ENCODE measurements around the gene PTPN14.
"Not testable (repeated sequence)": the region's sequence is repeated elsewhere in the genome, so short reads cannot be mapped to it uniquely, and the experiment has no call there.

PTPN14 gene

GRCh38 chr1:214514819-214515383 is 36.5 kb downstream of the PTPN14 start:
- TF ChIP-seq GATA1 (IDR thresholded peaks at IDR 0.05; ENCODE audit: low read depth, low read length) (no peak), POLR2A (IDR thresholded peaks at IDR 0.05; ENCODE audit: low read length) (no peak)
- DNase-seq: no peak

DNA sequence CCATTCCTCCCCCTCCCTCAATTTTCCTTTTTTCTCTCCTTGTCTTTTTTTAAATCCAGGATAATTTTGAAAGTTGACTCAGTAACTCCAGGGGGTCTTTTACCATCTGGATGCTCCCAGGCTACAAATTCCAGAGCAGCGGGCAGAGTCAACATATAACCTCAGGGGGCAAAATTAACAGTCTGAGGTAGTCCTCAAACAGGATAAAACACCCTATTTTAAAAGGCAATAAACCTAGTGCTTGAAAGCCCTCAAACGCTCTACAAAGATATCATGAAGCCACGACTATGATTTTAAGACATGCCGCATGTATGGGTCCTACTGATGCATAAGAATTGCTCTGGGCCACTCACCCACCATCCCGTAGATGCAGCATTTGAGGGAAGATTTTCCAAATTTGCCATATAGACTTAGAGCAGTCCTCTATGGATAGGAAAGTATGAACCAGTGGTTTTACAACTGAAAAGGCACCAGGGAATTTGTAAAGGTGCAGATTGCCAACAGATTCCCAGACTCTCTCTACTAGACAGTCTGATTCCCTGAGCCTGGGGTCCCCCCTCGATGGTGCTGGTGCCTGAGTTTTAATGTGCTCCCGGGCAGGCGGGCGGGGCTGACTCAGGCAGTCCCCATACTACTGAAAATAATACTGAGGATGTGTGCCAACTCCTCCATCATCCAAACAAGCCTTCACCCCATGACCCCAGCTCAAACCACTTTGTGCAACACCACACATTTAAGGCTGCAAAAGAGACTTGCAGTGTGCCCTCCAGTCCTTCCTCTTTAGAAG is 37.2 kb downstream of the PTPN14 start:
- TF ChIP-seq GATA1 (IDR thresholded peaks at IDR 0.05; ENCODE audit: low read depth, low read length) (no peak), POLR2A (IDR thresholded peaks at IDR 0.05; ENCODE audit: low read length) (no peak)
- DNase-seq: no peak

DNA sequence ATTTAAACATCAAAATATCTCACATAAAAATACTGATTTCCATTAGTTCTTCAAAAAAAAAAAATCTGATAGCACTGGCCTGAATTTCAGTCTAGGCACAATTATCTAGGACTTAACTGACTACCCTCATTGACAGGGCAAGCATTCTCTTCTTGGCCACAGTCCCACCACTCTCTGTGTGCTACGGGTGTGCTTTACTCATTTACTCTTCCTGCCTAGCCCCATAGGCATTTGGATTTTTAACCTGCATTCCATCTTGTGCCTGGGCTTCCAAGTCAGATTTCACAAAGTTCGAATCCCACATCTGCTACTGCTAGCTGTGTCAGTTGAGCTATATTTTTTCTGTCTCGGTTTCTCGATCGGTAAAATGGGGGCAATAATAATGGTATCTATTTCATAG is 38.0 kb downstream of the PTPN14 start:
- TF ChIP-seq GATA1 (IDR thresholded peaks at IDR 0.05; ENCODE audit: low read depth, low read length) (no peak), POLR2A (IDR thresholded peaks at IDR 0.05; ENCODE audit: low read length) (no peak)

DNA sequence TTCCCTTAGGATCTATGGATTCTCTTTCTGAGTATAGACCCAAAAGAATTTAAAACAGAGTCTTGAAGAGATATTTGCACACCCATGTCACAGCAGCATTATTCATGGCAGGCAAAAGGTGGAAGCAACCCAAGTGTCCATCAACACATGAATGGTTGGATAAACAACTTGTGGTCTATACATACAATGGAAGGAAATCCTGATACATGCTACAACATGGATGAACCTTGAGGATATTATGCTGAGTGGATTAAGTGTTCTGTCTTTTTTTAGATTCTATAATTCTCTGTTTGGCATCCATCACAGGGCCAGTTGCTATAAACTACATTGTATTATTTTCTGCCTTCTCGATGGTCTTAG is 39.8 kb downstream of the PTPN14 start:
- TF ChIP-seq POLR2A (IDR thresholded peaks at IDR 0.05; ENCODE audit: low read length): no peak
- no peak for TF ChIP-seq GATA1 (IDR thresholded peaks at IDR 0.05; ENCODE audit: low read depth, low read length)
- no peak for DNase-seq

More for the DNA sequence above, 38.0 kb downstream of the PTPN14 start:
- no peak for DNase-seq

DNA sequence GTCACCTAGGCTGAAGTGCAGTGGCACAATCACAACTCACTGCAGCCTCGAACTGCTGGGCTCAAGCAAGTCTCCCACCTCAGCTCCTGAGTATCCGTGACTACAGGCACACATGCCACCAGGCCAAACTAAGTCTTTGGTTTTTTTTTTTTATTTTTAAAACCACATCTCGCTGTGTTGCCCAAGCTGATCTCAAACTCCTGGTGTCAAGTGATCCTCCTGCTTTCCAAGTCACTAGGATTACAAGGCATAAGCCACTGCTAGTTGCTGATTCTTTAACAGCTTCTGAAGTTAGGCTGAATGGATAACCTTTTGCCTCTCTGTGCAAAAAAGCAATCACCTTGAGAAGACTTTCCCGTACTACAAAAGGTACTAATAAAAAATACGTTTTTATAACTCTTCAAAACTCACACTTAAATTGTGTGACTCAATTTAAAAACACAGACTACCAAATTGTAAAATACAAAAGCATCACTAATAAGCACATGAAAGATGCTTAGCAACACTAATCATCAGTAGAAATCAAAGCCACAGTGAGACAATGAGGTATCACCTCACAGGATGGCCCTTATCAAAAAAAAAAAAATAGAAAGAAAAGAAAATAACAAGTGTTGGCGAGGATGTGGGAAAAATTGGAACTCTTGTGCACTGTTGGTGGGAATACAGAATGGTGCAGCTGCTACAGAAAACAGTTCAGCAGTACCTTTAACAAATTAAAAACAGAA is 40.3 kb downstream of the PTPN14 start:
- TF ChIP-seq POLR2A (IDR thresholded peaks at IDR 0.05; ENCODE audit: low read length): no peak
- TF ChIP-seq GATA1 (IDR thresholded peaks at IDR 0.05; ENCODE audit: low read depth, low read length): no peak
- no peak for DNase-seq

DNA sequence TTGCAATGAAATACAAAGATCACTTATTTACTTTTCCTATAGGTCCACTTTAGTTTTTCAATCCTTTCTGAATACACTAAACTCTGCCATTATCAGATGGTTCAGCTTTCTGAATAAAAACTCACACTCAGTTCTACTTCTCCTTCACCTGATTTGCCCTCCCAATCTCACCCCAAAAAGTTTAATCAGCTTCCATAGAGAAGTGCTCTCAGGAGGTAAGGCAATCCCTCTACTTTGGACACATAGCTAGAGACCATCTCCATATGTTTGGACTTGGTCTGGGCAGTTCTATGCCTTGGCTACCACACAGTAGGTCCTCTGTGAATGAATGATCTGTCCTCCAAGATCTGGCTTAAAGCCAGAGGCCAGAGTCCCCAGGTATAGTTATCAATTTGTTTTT is 40.9 kb downstream of the PTPN14 start:
- no peak for DNase-seq
- no peak for TF ChIP-seq GATA1 (IDR thresholded peaks at IDR 0.05; ENCODE audit: low read depth, low read length)
- no peak for TF ChIP-seq POLR2A (IDR thresholded peaks at IDR 0.05; ENCODE audit: low read length)

GRCh38 chr1:214509622-214510021 is 41.8 kb downstream of the PTPN14 start:
- not testable (repeated sequence) for DNase-seq

DNA sequence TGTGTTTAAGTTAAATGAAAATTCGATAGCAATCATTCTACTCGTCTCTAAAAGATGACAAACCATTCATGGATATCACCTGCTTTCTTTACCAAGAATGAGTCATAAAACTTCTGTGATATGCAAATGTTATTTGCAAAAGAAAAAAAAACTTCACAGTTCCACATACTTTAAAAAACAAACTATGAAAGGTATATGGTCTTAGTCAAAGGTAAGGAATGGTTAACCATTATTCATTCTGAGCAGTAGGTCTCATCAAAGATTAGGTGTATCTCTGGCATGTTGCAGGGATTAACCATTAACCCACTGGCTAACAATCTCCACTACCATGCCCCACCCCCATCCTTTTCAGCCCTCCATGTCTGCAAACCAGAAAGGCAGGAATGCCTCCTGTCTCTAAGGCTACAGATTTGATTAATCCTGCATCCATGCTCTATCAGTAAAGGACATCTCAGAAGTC is 44.4 kb downstream of the PTPN14 start:
- DNase-seq: no peak
- TF ChIP-seq GATA1 (IDR thresholded peaks at IDR 0.05; ENCODE audit: low read depth, low read length) (no peak), POLR2A (IDR thresholded peaks at IDR 0.05; ENCODE audit: low read length) (no peak)

DNA sequence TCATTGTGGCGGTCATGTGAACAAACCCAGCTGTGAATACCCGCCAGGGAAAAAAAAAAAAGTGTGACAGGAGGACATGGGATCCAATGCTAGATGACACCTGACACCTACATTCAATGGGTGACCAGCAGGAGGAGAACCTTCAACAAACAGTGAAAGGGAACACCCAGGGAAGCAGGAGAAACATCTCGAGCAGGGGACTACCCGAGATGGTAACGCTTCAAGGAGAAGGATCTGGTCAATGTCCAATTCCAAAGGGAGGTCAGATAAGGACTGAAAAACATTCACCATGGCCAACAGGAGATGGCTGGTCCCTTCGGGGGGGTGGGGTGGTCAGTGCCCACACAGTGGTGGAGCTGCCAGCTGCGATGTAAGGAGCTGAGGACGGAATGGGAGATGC is 46.3 kb downstream of the PTPN14 start:
- no peak for TF ChIP-seq GATA1 (IDR thresholded peaks at IDR 0.05; ENCODE audit: low read depth, low read length)
- TF ChIP-seq POLR2A (IDR thresholded peaks at IDR 0.05; ENCODE audit: low read length): no peak
- no peak for DNase-seq

GRCh38 chr1:214504330-214504729 is 47.1 kb downstream of the PTPN14 start:
- TF ChIP-seq POLR2A (IDR thresholded peaks at IDR 0.05; ENCODE audit: low read length) (no peak), GATA1 (IDR thresholded peaks at IDR 0.05; ENCODE audit: low read depth, low read length) (no peak)
- no peak for DNase-seq

DNA sequence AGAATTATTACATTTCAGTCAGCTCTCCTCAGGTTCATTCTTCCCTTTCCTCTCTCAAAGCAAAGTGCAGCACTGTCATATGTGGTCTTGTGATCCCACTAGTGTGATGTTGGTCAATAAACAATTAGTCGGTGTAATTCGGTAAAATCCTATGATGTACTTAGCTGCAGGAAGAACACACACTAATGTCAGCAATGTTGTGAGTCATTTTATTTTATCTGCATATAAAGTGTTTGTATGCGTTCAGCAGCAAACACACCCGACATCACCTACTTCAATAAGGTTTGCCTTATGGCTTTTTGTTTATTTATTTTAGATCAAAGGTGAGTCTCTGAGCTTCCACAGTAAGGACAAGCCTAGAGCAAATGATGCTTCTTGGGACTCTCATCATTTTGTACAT is 47.8 kb downstream of the PTPN14 start:
- DNase-seq: no peak
- TF ChIP-seq POLR2A (IDR thresholded peaks at IDR 0.05; ENCODE audit: low read length) (no peak), GATA1 (IDR thresholded peaks at IDR 0.05; ENCODE audit: low read depth, low read length) (no peak)

- no peak for DNase-seq
- TF ChIP-seq GATA1 (IDR thresholded peaks at IDR 0.05; ENCODE audit: low read depth, low read length) (no peak), POLR2A (IDR thresholded peaks at IDR 0.05; ENCODE audit: low read length) (no peak)
These were observed 50.9 kb downstream of the PTPN14 start for GRCh38 chr1:214500340-214501055.

GRCh38 chr1:214499732-214500131 is 51.7 kb downstream of the PTPN14 start:
- no peak for TF ChIP-seq GATA1 (IDR thresholded peaks at IDR 0.05; ENCODE audit: low read depth, low read length)
- no peak for TF ChIP-seq POLR2A (IDR thresholded peaks at IDR 0.05; ENCODE audit: low read length)
- no peak for DNase-seq

DNA sequence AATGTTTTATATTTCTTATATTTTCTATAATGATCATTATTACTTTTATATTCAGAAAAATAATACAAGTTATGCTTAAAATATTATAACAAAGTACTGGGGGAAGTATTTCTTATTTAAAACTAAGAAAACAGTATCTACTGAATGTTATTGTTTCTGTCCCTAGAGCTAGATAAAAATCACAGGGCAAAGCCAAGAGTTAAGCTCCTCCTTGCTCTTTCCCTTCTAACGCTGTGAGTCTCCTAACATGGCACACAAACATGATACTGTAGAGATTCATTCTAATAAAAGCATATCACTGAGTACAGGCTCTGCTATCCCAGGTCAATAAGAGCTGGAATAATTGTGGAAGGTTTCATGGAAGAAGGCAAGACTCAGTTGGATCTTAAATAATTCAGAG is 53.4 kb downstream of the PTPN14 start:
- no peak for TF ChIP-seq GATA1 (IDR thresholded peaks at IDR 0.05; ENCODE audit: low read depth, low read length)
- TF ChIP-seq POLR2A (IDR thresholded peaks at IDR 0.05; ENCODE audit: low read length): no peak

More for the DNA sequence above, 53.4 kb downstream of the PTPN14 start:
- DNase-seq: no peak
